ENCODE measurements around the gene SOX30.

The SOX30 gene

DNA sequence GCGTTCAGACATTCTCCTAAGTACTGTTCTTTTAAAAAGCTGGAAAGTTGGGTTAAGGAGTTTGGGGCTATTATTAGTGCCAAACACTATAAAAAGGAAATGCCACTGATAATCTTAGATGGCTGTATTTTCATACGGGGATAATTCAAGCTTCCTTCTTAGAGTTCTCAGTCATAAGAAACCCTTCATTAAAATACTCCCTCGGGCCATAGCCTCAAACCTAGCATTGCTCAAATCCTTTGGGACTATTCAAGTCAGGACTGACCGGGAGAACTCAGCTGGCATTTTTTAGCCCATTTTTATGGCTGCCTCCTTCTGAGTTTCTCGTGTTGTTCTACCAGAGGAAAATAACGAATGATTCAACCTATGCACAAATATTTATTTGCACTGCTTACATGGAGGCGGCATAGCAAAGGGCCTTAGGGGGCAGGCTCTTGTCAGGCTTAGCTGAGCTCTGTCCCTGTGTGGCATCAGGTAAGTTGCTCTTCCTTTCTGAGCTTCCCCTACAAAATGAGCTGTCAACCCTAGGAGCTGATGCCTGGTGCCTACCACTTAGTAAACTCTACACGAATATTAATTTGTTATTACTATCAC lies 43.2 kb downstream of the SOX30 start:
- no peaks in the 10 kb centered on the region for H3K27me3 ChIP-seq (ENCODE audit: low read depth)
- no peaks in the 10 kb centered on the region for H3K4me1 ChIP-seq
- DNase-seq (ENCODE audit: low spot score in 2 of 2): no peak
- H3K4me3 ChIP-seq: no peak overlapping the region
- H3K36me3 ChIP-seq (replicated peaks): no peaks in the 10 kb centered on the region
- in situ Hi-C loops (cut with MboI; ENCODE audit: low sequenced_read_pairs): no loop called here
- no peaks in the 10 kb centered on the region for H3K9me3 ChIP-seq

DNA sequence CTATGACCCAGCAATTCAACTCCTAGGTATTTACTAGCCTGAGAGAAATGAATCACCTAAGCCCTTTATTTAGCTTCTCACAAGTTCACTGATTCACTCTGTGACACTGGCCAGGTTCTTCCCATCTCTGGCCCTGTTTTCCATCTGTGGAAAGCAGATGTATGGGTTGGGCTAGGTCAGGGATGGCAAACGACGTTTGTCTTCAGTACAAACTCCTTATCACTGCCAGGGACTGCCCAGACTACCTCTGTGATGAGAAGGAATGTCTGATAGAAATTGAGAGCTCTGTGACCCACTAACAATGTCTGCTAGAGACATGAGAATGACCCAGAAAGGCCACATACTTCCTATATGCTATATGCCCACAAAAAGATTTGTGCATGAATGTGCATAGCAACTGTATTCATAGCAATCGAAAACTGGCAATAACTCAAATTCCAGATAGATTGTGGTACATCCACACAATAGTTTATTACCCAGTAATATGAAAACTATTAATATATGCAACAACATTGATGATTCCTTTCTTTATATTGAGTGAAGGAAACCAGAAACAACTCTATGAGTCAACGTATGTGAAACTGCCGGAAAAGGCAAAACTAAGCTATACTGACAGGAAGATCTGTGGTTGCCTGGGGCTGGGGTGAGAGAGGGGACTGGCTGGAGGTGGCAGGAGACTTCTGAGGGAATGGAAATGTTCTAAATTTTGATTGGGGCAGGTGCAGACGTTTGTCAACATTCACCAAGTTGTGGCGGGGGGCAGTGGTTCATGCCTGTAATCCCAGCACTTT lies 44.7 kb downstream of the SOX30 start:
- in situ Hi-C loops (cut with MboI; ENCODE audit: low sequenced_read_pairs): no loop called here
- H3K27me3 ChIP-seq (ENCODE audit: low read depth): no peaks in the 10 kb centered on the region
- H3K4me3 ChIP-seq: no peak overlapping the region
- H3K4me1 ChIP-seq: no peaks in the 10 kb centered on the region
- no peaks in the 10 kb centered on the region for H3K36me3 ChIP-seq (replicated peaks)
- DNase-seq (ENCODE audit: low spot score in 2 of 2): no peak
- no peaks in the 10 kb centered on the region for H3K9me3 ChIP-seq

DNA sequence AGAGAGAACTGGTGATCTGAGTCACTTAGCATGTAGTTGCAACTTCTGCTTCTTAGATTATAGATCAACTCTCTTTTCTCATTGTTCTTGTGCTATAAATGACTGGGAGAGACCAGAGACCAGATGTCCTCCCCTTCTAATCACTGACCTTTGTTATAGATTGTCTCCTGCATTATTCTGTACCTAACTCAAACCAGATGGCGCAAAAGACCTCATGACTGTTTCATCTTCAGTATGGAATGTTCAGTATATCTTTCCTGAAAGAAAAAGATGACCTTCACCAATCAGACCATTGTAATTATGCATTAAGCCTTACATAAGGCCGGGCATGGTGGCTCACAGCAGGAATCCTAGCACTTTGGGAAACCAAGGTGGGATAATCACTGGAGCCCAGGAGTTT lies 46.2 kb downstream of the SOX30 start:
- no peaks in the 10 kb centered on the region for H3K36me3 ChIP-seq (replicated peaks)
- no peaks in the 10 kb centered on the region for H3K27me3 ChIP-seq (ENCODE audit: low read depth)
- no peaks in the 10 kb centered on the region for H3K9me3 ChIP-seq
- DNase-seq (ENCODE audit: low spot score in 2 of 2): no peak
- in situ Hi-C loops (cut with MboI; ENCODE audit: low sequenced_read_pairs): no loop called here
- H3K4me1 ChIP-seq: no peaks in the 10 kb centered on the region
- no peak overlapping the region for H3K4me3 ChIP-seq

DNA sequence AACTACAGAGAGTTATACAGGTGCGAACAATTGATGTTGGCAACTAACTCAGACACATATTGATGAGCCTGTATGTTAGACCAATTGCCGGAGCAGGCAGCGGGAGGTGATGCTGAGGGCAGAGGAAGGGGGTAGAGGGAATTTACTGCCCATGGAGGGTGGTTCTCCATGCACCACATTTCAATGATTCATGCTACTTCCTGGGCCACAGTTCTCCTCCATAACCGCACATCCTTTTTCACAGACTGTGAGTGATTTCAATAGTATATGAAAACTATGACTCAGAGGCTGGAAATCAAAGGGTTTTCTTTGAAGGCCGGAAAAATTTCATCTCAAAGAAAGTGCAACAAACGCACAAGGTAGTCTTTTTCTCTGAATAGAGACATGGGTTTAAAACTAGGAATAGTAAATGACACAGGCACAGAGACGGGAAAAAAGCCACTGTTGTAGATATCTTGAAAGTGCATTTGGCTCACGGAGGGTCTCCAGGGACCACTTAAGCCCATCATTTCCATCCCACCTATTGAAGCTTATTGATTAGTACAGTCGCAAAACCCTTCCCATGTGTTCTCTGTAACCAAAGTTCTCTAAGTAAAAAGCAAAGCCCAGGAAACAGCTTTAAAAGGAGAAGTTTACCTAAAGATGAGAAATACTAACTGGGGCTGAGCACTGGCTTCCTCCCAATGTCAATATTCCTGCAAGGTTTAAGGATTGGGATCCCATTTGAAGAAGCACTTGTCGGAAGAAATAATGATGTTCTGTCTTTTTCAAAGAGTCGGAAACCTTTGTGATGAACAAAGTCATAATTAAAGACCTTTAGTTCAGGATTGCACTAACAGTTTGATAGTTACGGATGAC lies 48.7 kb downstream of the SOX30 start:
- Histone ChIP-seq H3K36me3 (replicated peaks) (no peaks in the 10 kb centered on the region), H3K9me3 (no peaks in the 10 kb centered on the region), H3K4me3 (no peak overlapping the region), H3K4me1 (no peaks in the 10 kb centered on the region), H3K27me3 (ENCODE audit: low read depth) (no peaks in the 10 kb centered on the region)
- DNase-seq (ENCODE audit: low spot score in 2 of 2): no peak
- in situ Hi-C loops (cut with MboI; ENCODE audit: low sequenced_read_pairs): no loop called here

DNA sequence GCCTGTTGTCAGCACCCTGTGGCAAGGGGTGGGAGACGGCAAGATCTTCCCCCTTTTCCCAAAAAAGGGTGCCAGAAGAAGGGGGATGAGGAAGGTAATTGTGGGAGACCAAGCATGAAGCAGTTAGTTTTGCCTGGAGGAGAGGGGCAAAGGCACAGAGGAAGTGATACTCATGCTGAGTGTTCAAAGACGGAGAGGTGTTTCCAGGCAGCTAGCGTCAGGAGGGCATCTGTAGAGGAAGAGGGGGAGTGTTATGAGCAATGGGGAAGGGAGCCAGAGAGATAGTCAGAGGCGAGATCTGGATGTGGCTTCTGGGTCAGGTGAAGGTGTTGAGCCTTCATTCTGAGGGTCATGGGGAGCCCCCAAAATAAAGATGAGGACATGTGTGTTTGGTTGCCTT lies 49.7 kb downstream of the SOX30 start:
- Histone ChIP-seq H3K9me3 (no peaks in the 10 kb centered on the region), H3K4me1 (no peaks in the 10 kb centered on the region), H3K27me3 (ENCODE audit: low read depth) (no peaks in the 10 kb centered on the region), H3K4me3 (no peak overlapping the region), H3K36me3 (replicated peaks) (no peaks in the 10 kb centered on the region)
- no peak for DNase-seq (ENCODE audit: low spot score in 2 of 2)
- in situ Hi-C loops (cut with MboI; ENCODE audit: low sequenced_read_pairs): no loop called here

DNA sequence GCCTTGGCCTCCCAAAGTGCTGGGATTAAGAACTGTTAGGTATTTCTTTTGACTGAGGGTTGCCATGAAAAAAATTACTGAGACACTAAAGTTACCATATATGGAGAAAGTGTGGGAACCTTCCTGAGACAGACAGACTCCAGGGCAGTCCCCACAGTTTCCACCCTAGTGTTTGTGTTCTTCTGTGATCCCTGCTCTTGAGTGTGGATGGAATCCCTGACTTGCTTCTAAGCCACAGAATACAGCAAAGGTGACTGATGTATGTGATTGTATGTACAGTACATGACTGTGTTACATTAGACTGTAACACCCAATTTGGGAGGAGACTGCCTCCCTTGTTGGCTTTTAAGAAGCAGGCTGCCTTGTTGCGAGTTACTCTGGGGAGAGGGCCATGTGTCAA lies 52.0 kb downstream of the SOX30 start:
- Histone ChIP-seq H3K9me3 (no peaks in the 10 kb centered on the region), H3K27me3 (ENCODE audit: low read depth) (no peaks in the 10 kb centered on the region), H3K36me3 (replicated peaks) (no peaks in the 10 kb centered on the region), H3K4me3 (no peak overlapping the region), H3K4me1 (no peaks in the 10 kb centered on the region)
- DNase-seq (ENCODE audit: low spot score in 2 of 2): no peak
- in situ Hi-C loops (cut with MboI; ENCODE audit: low sequenced_read_pairs): no loop called here

DNA sequence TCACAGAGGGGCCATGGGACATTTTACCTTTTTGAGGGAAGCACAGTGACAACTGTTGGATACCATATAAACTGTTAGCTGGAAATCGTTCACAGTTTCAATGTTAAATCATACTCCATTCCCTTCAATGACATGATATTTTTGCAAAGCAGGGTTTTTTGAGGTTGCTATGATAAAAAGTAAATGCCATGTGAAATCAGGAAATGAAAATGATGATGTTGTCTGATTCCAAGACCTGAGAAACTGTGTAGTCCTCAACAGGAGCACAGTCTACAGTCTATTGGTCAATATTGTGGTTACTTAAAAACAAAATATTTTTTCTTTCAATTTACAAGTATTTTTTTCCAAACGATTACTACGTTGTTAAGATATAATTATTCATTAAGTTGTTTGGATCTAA lies 52.7 kb downstream of the SOX30 start:
- in situ Hi-C loops (cut with MboI; ENCODE audit: low sequenced_read_pairs): no loop called here
- H3K27me3 ChIP-seq (ENCODE audit: low read depth): no peaks in the 10 kb centered on the region
- no peaks in the 10 kb centered on the region for H3K4me1 ChIP-seq
- DNase-seq (ENCODE audit: low spot score in 2 of 2): no peak
- no peaks in the 10 kb centered on the region for H3K36me3 ChIP-seq (replicated peaks)
- no peaks in the 10 kb centered on the region for H3K9me3 ChIP-seq
- no peak overlapping the region for H3K4me3 ChIP-seq

DNA sequence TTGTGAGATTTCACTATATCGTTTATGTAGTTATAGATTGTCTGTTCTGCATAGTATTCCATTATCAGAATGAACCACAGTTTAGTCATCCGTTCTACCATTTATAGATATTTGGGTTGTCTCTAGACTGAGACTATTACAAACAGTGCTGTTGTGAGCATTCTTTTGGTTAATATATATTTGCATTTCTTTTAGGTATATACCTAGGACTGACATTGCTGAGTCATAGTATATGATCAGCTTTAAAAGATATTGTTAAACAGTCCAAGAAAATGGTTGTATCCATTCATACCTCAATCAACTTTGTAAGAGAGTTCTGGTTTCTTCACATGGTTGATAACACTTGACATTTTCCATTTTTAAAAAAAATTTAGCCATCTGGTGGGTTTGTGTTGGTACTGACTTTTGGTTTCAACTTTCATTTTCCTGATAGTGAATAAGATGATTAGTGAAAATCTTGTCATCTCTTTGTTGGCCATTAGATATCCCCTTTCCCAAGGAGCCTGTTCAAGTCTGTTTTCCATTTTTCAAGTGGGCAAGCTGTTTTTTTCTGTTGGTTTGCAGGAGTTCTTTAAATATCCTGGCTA lies 53.8 kb downstream of the SOX30 start:
- DNase-seq (ENCODE audit: low spot score in 2 of 2): no peak
- in situ Hi-C loops (cut with MboI; ENCODE audit: low sequenced_read_pairs): no loop called here
- no peaks in the 10 kb centered on the region for H3K4me1 ChIP-seq
- H3K9me3 ChIP-seq: no peaks in the 10 kb centered on the region
- H3K36me3 ChIP-seq (replicated peaks): no peaks in the 10 kb centered on the region
- H3K27me3 ChIP-seq (ENCODE audit: low read depth): no peaks in the 10 kb centered on the region
- no peak overlapping the region for H3K4me3 ChIP-seq

DNA sequence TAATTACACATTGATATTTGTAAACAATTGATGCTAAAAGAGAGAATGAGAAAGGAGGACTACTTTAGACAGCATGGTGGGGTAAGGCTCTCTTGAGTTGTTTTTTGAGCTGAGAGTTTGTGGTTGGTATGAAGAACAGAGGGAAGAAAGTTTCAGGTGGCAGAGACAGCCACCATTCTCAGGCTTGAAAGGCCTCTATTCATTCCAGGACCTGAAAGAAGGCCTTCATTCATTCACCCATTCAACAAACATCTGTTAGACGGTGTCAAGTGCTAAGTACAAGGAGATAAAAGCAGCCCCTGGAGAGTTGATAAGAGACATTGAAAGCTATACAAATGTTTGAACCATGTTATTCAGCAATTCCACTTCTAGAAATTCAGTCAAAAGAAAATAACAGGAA lies 55.0 kb downstream of the SOX30 start:
- H3K4me3 ChIP-seq: no peak overlapping the region
- no peaks in the 10 kb centered on the region for H3K27me3 ChIP-seq (ENCODE audit: low read depth)
- H3K9me3 ChIP-seq: no peaks in the 10 kb centered on the region; the same call in 1 of the 2 replicates
- H3K36me3 ChIP-seq (replicated peaks): no peaks in the 10 kb centered on the region
- in situ Hi-C loops (cut with MboI; ENCODE audit: low sequenced_read_pairs): no loop called here
- DNase-seq (ENCODE audit: low spot score in 2 of 2): no peak
- no peaks in the 10 kb centered on the region for H3K4me1 ChIP-seq

DNA sequence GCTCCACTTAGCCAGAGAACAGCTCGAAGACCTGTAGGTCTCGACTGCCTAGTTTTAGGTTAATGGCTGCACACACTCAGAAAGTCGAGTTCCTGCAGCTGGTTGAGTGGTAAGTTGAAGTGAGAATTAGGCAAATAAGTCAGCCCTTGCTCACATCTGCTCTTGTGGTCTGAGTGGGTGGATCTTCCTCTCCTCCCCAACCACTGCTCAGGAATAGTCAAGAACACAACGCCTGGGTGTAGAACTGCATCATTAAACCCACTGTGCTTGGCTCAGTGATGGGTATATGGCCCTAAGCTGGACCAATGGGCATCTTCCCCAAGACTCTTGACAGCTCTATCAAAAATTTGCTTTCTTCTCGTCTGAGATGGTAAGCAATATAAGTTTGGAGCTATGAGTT lies 55.8 kb downstream of the SOX30 start:
- in situ Hi-C loops (cut with MboI; ENCODE audit: low sequenced_read_pairs): no loop called here
- Histone ChIP-seq H3K36me3 (replicated peaks) (no peaks in the 10 kb centered on the region), H3K27me3 (ENCODE audit: low read depth) (no peaks in the 10 kb centered on the region), H3K9me3 (peaks cover 7% of the 10 kb centered on the region; the same call in 1 of the 2 replicates), H3K4me3 (no peak overlapping the region), H3K4me1 (no peaks in the 10 kb centered on the region)
- DNase-seq (ENCODE audit: low spot score in 2 of 2): no peak

DNA sequence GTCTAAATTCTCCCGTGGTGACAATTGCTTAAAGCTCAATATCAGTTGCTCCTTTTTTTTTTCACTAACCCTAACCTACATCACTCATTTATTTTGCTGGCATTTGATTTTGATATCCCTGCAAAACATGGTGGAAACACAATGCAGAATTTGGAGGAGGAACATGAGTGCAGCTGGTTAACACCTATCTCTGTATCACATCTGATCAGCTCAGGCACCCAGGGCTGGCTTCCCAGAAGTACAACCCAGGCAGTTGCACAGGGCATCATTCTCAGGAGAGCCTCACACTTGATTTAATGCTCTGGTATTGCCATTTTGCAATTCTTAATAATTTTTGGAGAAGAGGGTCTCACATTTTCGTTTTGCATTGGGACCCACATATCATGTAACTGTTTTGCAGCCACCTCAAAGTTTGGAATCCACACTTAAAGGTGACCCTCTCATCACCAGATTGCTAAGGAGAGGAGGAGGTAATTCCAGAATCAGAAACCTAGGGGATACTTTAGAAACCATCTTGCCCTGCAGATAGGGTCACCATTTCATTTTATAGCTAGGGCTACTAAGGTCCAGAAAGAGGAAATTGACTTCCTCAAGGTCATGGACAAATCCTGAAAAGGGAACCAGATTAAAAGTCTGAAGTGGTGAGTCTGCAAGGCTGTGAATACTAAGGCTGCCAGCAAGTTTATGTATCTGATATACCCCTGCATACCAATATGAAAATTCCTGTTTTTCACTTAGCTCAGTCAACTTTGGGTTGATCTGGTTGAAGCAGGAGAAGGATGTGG lies 57.4 kb downstream of the SOX30 start:
- H3K9me3 ChIP-seq: peaks cover 7% of the 10 kb centered on the region; the same call in 1 of the 2 replicates
- no peak for DNase-seq (ENCODE audit: low spot score in 2 of 2)
- H3K36me3 ChIP-seq (replicated peaks): no peaks in the 10 kb centered on the region
- no peaks in the 10 kb centered on the region for H3K4me1 ChIP-seq
- no peak overlapping the region for H3K4me3 ChIP-seq
- H3K27me3 ChIP-seq (ENCODE audit: low read depth): 0 out of 2 replicates have a peak, but pooled peaks cover 2% of the 10 kb centered on the region
- in situ Hi-C loops (cut with MboI; ENCODE audit: low sequenced_read_pairs): no loop called here

DNA sequence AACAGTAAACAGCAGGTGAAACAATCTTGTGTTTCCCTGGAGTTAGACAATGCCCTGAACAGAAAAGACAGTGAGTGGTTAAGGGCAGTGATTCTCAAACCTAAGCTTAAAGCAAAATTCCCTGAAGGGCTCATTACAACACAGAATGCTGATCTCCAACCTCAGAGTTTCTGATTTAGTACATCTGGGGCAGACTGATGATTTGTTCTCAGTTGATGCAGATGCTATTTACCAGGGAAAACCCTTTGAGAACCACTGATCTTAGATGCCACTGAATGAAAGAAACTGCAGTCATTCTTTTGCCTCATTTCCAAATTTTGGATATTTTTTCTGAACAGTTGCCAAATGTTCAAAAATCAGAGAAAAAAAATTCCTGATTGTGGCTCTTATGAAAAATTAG lies 58.0 kb downstream of the SOX30 start:
- no peak for DNase-seq (ENCODE audit: low spot score in 2 of 2)
- in situ Hi-C loops (cut with MboI; ENCODE audit: low sequenced_read_pairs): no loop called here
- no peaks in the 10 kb centered on the region for H3K4me1 ChIP-seq

More for the DNA sequence above, 58.0 kb downstream of the SOX30 start:
- Histone ChIP-seq H3K4me3 (no peak overlapping the region), H3K27me3 (ENCODE audit: low read depth) (0 out of 2 replicates have a peak, but pooled peaks cover 2% of the 10 kb centered on the region), H3K36me3 (replicated peaks) (no peaks in the 10 kb centered on the region), H3K9me3 (peaks cover 7% of the 10 kb centered on the region; the same call in 1 of the 2 replicates)
